Fibroblast of peridontal ligament (primary cell): ENCODE results near the gene TP53BP1.
A peak's percentile ranks its signal among the peaks of the same experiment; 100 is the strongest.

Source experiments
- DNase-seq: peaks from one replicate; pipeline ENCODE4 v3.0.0-alpha.2; 2010; ENCODE audit errors: extremely low read depth

The TP53BP1 gene

DNA sequence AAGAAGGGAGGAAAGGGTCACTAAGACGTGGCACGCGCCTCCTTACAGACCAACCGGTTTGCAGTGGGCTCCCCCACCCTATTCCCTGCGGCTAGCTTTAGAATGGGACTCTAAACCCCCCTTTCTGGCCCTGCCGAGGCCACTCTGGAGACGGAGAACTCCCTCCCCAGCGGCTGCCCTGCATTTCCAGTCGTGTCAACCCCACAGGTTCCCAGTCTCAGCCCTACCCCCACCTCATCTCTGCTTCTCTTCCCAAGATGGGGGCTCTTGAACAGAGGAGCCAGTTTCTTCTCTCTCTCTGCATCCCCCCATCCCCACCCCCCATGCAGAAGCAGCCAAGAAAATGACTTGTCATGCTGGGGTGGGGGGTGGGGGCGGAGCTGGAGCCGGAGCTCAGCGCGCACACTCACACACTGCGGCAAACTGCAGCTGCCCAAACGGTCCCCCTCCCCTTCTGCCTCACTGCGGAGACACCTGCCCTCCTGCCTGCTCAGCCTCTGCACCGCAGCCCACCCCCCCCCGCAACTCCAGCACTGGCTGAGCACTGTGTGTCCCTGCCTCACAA, 25.3 kb upstream of the TP53BP1 start:
- peak; percentile 44 for DNase-seq

- peak; percentile 69 for DNase-seq
Observed at GRCh38 chr15:43517354-43518196, 24.6 kb upstream of the TP53BP1 start, which contains the start of gene MAP1A. Gene MAP1A (plus strand): TSS chr15:43517608. CDS start chr15:43521474, 3,866 bp downstream.

DNA sequence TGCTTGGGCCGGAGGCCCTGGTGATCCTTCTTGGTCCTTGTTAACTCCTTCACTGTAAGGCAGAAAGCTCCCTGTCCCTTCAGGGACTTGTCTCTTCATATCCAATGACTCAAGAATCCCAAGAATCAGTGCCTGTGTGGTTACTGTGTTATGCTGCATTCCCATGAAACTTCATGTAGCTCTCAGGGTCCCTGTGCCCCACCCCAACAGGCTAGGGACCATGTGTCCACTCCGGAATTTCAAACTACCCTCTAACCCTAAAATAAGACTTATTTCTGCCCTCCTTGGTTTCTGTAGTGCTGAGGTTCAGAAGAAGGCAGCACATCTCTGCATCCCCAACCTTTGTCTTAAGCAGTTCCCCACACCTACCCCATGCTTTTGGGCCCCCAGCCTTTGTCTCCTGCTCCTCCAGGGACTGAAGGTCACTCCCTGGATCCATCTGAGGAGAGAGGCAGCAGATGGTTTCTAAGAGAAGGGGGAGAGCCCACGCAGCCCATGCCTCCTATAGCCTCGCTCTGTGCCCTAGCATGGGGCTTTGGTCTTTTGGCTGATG, 23.9 kb upstream of the TP53BP1 start:
- DNase-seq, result peak; percentile 72

DNA sequence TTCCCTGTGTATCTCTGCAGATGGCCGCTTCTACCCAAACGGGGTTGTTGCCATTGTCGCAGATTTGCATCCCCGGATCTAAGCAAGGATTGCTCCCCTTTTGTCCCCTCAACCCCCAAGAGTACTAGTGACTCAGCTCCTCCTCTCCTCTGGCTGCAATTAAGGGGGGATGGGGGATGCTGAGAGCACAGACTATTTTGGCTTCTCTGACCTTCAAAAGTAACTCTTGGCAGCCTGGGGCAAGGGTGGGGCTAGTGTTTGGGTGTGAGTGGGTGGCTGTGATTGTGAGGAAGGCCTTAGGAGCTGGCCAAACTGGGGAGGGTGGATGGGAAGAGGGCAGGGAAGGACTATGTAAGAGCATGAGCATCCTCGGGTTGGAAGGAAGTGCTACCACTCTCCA, 23.2 kb upstream of the TP53BP1 start:
- peak; percentile 79 for DNase-seq

DNA sequence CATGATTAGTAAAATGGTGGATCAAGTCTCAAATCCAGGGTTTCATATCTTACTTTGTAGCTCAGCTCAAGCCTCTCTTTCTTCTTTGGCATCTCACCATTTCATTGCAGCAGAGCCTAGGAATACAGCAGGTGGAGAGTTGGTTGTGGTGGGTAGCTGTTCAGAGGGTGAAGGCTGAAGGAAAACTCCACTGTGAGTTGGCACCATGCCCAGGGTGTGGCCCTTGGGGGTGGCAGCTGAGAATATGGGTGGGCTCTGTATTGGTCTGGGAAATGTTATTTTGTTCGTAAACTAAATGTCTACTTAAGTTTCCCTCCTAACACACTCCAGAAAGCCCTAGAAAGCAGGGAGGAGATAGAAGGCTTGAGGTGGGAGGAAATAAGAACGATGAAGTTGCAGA, 22.8 kb upstream of the TP53BP1 start:
- no peak for DNase-seq

- peak; percentile 38 for DNase-seq
Observed at GRCh38 chr15:43514241-43515057, 21.5 kb upstream of the TP53BP1 start.

- DNase-seq, result no peak
Observed at GRCh38 chr15:43513550-43513949, 20.6 kb upstream of the TP53BP1 start.

GRCh38 chr15:43511012-43511885, 18.3 kb upstream of the TP53BP1 start:
- no peak for DNase-seq

- peak; percentile 97 for DNase-seq
Observed at GRCh38 chr15:43510200-43511011, 17.4 kb upstream of the TP53BP1 start.

DNA sequence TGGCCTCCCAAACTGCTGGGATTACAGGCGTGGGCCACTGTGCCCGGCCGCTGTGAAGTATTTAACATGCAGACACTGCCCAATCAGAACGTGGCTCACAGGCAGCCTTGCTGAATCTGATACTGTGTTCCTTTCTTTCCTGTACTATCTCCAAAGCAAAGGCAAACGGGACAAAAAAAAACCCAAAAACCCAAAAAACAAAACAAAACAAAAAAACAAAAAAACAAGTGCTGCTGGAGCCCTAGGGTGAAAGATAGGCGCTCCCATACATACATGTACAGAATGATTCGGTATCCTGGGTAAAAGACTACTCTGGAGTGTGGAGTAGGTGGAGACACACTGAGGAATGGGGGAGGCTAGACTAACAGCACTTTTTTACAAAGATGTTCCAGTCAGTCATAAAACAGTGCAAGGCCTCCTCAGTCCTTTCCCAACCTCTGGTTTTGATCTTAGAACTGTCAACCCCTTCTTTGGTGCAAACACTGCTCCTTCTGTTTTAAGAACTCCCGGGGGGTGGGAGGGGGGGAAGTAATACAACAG, 16.8 kb upstream of the TP53BP1 start:
- peak; percentile 52 for DNase-seq

DNA sequence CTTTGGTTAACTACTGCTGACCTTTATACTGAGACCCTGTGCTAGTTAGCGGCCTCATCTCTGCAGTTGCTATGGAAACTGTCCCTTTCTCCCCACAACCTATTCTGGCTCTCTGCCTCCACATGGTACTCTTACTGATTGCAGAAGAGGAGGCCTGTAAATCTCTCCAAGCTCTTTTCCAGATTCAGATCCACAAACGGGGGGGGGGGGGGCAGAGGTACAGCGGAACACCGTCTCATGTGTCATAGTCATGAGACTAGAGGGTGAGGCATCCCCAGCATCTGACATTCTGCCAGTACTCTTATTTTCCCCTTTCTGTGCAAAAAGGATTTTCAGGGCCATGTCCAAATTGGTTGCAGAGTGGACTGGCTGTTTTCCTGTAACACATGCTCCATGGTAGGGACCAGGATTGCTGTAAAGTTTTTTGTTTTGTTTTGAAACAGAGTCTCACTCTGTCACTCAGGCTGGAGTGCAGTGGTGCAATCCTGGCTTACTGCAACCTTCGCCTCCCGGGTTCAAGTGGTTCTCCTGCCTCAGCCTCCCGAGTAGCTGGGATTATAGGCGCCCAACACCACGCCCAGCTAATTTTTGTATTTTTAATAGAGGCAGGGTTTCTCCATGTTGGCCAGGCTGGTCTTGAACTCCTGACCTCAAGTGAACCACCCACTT, 16.2 kb upstream of the TP53BP1 start:
- DNase-seq, result peak; percentile 75

- no peak for DNase-seq
Observed at GRCh38 chr15:43508421-43508820, 15.5 kb upstream of the TP53BP1 start.

- peak; percentile 89 for DNase-seq
Observed at GRCh38 chr15:43505738-43506137, 12.8 kb upstream of the TP53BP1 start.

DNA sequence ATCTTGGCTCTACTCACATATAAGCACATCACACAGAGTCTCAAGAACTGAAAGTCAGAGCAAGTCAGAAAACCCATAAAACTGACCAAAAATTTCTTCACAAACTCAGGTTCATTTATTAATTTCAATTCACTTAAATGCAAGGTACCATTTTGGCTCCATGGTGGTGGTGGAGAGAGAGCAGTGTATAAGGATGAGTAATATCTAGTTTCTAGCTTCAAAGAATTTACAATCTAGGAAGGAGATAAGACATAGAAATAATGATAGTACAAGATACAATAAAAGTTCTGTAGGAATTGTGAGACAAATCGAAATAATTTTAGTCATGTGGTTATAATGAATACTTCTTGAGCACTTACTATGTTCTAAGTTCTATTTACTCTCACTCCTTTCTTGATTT, 6.7 kb upstream of the TP53BP1 start:
- no peak for DNase-seq

DNA sequence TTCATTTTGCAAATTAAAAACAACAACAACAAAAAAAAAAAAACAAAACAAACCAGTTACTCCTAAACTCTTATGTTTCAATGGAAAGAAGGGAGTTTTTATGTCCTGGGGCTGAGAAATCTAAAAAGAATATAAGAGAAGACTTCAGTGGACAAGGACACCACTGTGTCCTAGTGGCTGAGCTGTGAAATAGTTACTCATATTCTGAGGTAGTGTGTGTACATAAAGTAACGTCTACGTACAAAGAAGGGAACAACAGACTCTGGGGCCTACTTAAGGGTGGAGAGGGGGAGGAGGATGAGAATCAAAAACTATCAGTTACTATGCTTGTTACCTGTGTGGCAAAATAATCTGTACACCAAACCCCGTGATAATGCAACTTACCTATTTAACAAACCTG, 6.0 kb upstream of the TP53BP1 start:
- DNase-seq, result no peak

DNA sequence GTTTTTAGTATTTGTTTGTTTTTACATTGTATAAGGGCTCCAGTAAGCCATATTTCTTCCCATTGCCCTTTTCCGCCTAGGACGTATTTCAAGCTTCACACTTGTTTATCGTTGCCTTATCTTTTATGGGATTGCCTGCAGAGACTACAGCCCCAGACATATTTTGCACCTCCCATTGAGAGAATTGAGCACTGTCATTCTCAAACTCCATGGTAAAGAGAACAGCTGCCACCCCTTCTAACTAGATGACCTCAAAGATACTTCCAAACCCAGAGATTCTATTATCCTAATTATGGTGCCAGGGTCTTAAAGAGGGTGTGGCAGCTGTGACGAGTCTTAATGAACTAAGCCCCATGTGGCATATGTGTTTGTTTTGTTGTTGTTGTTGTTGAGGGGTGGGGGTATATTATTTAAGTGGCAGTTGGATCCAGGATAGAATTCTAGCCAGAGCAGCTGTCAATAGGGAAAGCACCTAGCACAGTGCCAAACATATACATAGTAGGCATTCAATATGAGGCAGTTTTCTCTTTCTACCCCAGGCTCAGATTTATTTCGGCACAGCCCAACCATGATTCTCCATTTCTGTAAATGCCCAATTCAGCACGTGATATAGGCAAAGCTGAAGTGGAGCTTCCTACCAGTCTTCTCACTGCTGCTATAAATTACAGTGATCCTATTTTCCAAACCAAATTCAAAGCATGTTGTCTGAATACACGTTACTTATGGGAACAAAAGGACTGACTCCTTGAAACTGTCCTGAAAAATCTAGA, 932 bp upstream of the TP53BP1 start:
- no peak for DNase-seq

DNA sequence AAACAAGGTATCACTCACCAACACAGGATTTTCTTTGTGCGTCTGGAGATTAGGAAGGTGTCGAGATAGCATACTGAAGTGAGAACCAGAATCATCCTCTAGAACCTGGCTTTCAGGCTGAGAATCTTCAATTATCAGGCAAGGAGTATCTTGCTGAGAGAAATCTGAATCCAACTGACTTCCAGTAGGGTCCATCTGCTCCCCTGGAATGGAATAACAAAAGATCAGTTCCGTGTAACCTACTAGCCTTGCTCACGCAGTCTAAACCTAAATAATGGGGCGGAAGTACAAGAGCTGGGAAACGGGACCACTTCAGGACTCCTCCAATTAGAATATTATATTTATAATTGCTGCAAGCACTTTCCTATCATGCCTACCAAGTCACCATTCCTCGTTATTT, 690 bp downstream of the TP53BP1 start:
- no peak for DNase-seq

DNA sequence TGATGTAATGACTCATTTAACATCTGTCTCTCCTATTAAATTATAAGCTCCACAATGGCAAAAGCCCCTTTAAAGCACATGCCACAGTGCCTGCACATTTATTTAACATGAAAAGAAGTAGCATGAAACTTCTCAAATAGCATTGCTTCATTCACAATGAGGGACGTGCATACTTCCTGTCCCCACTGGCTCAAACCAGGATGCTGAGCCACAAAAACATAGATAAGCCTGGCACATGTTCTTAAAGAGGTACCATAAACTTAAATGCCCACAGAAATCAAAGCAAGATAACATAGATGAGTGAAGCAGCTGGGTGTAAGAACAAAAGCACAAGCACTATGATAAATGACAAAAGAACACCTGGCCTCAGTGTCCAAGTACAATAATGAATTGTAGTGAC, 3.8 kb downstream of the TP53BP1 start:
- DNase-seq, result no peak

DNA sequence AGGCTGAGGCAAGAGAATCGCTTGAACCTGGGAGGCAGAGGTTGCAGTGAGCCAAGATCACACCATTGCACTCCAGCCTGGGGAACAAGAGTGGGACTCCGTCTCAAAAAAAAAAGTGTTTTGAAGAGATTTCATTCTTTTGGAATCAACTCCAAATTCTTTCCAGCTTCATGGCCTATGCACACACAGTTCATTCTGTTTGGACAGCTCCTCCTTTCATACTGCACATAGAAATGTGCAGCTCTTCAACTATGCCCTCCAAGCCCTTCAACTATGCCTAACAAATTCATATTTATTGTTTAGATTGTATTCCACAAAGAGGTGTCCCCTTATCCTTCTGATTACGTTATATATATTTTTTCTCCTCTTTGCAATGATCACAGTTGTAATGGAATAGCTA, 4.2 kb downstream of the TP53BP1 start:
- no peak for DNase-seq
